H1 (cell line): Measurements from ENCODE around the gene ALLC. TPM values are rescaled to one million over a fixed set of nuclear protein-coding genes. Genes with fewer than 3 reads are reported as not detected.

Source experiments
- CTCF ChIA-PET: fragments of 300-600 bp; sonication (Branson Sonifier 250); formaldehyde crosslinking; loops from one replicate; lab custom pipeline; 2021; ENCODE audit not compliant: partially characterized antibody; lab: Charles Lee
- POLR2A ChIA-PET: fragments of 300-600 bp; sonication (Branson Sonifier 250); formaldehyde crosslinking; loops from one replicate; lab custom pipeline; 2021; ENCODE audit warnings: inconsistent platforms; ENCODE audit not compliant: partially characterized antibody; lab: Charles Lee
- DNase-seq, 2 experiments: peaks; one replicate each; pipeline versions ENCODE4 v3.0.0 to v3.0.0-alpha.2; 2010 to 2022; ENCODE audit warnings: low spot score in 2 of 2, low read depth in 1 of 2, mixed read lengths in 1 of 2
- FAIRE-seq: peaks from 2 replicates; lab custom pipeline; 2011; peaks lifted over from hg19 to GRCh38; lab: Jason Lieb, UNC
- H2AFZ ChIP-seq: 2 replicates; pipeline ENCODE4 v1.8.1; 2012; ENCODE audit warnings: low read length, inconsistent platforms
- H2AK5ac ChIP-seq: 2 replicates; pipeline ENCODE4 v1.6.1; 2013; ENCODE audit warnings: low read depth, low read length
- H2BK120ac ChIP-seq: replicated peaks from 2 replicates; pipeline ENCODE3; 2013; ENCODE audit warnings: low read depth, low read length, inconsistent platforms
- H2BK12ac ChIP-seq: 2 replicates; pipeline ENCODE4 v1.6.1; 2013; ENCODE audit warnings: low read depth, low read length
- H2BK15ac ChIP-seq: 2 replicates; pipeline ENCODE4 v1.6.1; 2013; ENCODE audit warnings: low read length
- H2BK20ac ChIP-seq: 2 replicates; pipeline ENCODE4 v1.6.1; 2013; ENCODE audit warnings: low read length
- H2BK5ac ChIP-seq: 2 replicates; pipeline ENCODE4 v1.6.1; 2013; ENCODE audit warnings: low read depth, low read length
- H3K14ac ChIP-seq: 2 replicates; pipeline ENCODE4 v1.6.1; 2013; ENCODE audit warnings: inconsistent platforms; ENCODE audit not compliant: insufficient read length
- H3K18ac ChIP-seq: 2 replicates; pipeline ENCODE4 v1.6.1; 2013; ENCODE audit warnings: low read length; ENCODE audit errors: extremely low read depth
- H3K23ac ChIP-seq: 2 replicates; pipeline ENCODE4 v1.6.1; 2013; ENCODE audit warnings: inconsistent platforms; ENCODE audit not compliant: insufficient read length
- H3K23me2 ChIP-seq: 2 replicates; pipeline ENCODE4 v1.6.1; 2013; ENCODE audit warnings: low read depth, low read length
- H3K27ac ChIP-seq: 2 replicates; pipeline ENCODE4 v1.6.1; 2011; ENCODE audit warnings: low read depth, low read length, inconsistent platforms
- H3K27me3 ChIP-seq, 4 experiments: replicated peaks in 1 of 4; 1 replicate in 1 of 4; 2 replicates in 3 of 4; pipeline versions ENCODE4 v1.6.1 to v1.8.1; 2011 to 2013; ENCODE audit warnings: low read length in 3 of 4, mild to moderate bottlenecking in 3 of 4, inconsistent platforms in 2 of 4, mixed read lengths in 2 of 4, moderate library complexity in 1 of 4; ENCODE audit not compliant: control insufficient read depth in 3 of 4, insufficient read depth in 3 of 4; ENCODE audit errors: extremely low read depth in 1 of 4
- H3K36me3 ChIP-seq, 4 experiments: 2 replicates each; pipeline versions ENCODE4 v1.6.1 to v1.8.1; 2011 to 2013; ENCODE audit warnings: mild to moderate bottlenecking in 4 of 4, low read length in 3 of 4, moderate library complexity in 2 of 4, control low read depth in 1 of 4, inconsistent platforms in 1 of 4; ENCODE audit not compliant: insufficient read depth in 4 of 4, control insufficient read depth in 2 of 4
- H3K4ac ChIP-seq: replicated peaks from 2 replicates; pipeline ENCODE3; 2013; ENCODE audit warnings: low read length, low read depth, mixed read lengths, inconsistent platforms; ENCODE audit not compliant: insufficient read length
- H3K4me1 ChIP-seq, 4 experiments: replicated peaks in 1 of 4; 1 replicate in 1 of 4; 2 replicates in 3 of 4; pipeline versions ENCODE4 v1.6.1 to v1.8.1; 2011 to 2013; ENCODE audit warnings: low read length in 3 of 4, inconsistent platforms in 2 of 4, mixed read lengths in 1 of 4; ENCODE audit not compliant: insufficient read depth in 4 of 4, control insufficient read depth in 3 of 4
- H3K4me2 ChIP-seq, 2 experiments: 2 replicates each; pipeline versions ENCODE4 v1.6.1 to v1.8.1; 2011 to 2013; ENCODE audit warnings: low read depth in 2 of 2, low read length in 2 of 2, control low read depth in 1 of 2, inconsistent platforms in 1 of 2, mild to moderate bottlenecking in 1 of 2; ENCODE audit not compliant: insufficient read depth in 1 of 2
- H3K4me3 ChIP-seq, 4 experiments: fragments of 200-600, 300-600 bp in 1 of 4; sonication (generic), shearing (Covaris generic), sonication (Bioruptor Twin) in 1 of 4; 2 replicates each; pipeline versions ENCODE4 v1.5.1 to v1.8.1; 2011 to 2016; ENCODE audit warnings: low read length in 4 of 4, low read depth in 3 of 4, control low read depth in 2 of 4, inconsistent platforms in 2 of 4, mild to moderate bottlenecking in 2 of 4, mixed read lengths in 1 of 4, moderate library complexity in 1 of 4; ENCODE audit not compliant: insufficient read depth in 2 of 4; ENCODE audit errors: extremely low read depth in 1 of 4
- H3K56ac ChIP-seq: replicated peaks from 2 replicates; pipeline ENCODE3; 2013; ENCODE audit warnings: low read depth, mild to moderate bottlenecking, mixed read lengths, low read length, inconsistent platforms; ENCODE audit not compliant: insufficient read length
- H3K79me1 ChIP-seq: 2 replicates; pipeline ENCODE4 v1.6.1; 2013; ENCODE audit warnings: low read depth, low read length, control low read depth
- H3K79me2 ChIP-seq, 2 experiments: 2 replicates each; pipeline versions ENCODE4 v1.6.1 to v1.8.1; 2012 to 2013; ENCODE audit warnings: low read length in 2 of 2, mild to moderate bottlenecking in 2 of 2, inconsistent platforms in 1 of 2; ENCODE audit not compliant: insufficient read depth in 2 of 2, control insufficient read depth in 1 of 2
- H3K9ac ChIP-seq, 4 experiments: replicated peaks in 1 of 4; 1 replicate in 1 of 4; 2 replicates in 3 of 4; pipeline versions ENCODE4 v1.6.1 to v1.8.1; 2011 to 2013; ENCODE audit warnings: low read depth in 3 of 4, low read length in 3 of 4, control low read depth in 2 of 4, mild to moderate bottlenecking in 2 of 4, moderate library complexity in 2 of 4, inconsistent platforms in 1 of 4; ENCODE audit errors: extremely low read depth in 1 of 4
- H3K9me3 ChIP-seq, 2 experiments: 2 replicates each; pipeline versions ENCODE4 v1.6.1 to v1.8.1; 2012 to 2013; ENCODE audit warnings: mild to moderate bottlenecking in 2 of 2, moderate library complexity in 2 of 2, control low read depth in 1 of 2, inconsistent platforms in 1 of 2, low read depth in 1 of 2, low read length in 1 of 2, mixed read lengths in 1 of 2; ENCODE audit not compliant: insufficient read depth in 2 of 2
- H4K20me1 ChIP-seq, 2 experiments: replicated peaks in 1 of 2; 2 replicates each; pipeline versions ENCODE3 to v1.8.1; 2011 to 2013; ENCODE audit warnings: inconsistent platforms in 2 of 2, low read length in 2 of 2, mild to moderate bottlenecking in 1 of 2; ENCODE audit not compliant: insufficient read depth in 2 of 2, control insufficient read depth in 1 of 2
- H4K5ac ChIP-seq: 2 replicates; pipeline ENCODE4 v1.6.1; 2013; ENCODE audit warnings: low read length, low read depth, mixed read lengths, inconsistent platforms; ENCODE audit not compliant: insufficient read length
- H4K8ac ChIP-seq: 2 replicates; pipeline ENCODE4 v1.8.0; 2013; ENCODE audit warnings: mild to moderate bottlenecking, moderate library complexity, low read length, inconsistent platforms; ENCODE audit not compliant: insufficient read depth; ENCODE audit errors: extremely low read depth
- H4K91ac ChIP-seq: replicated peaks from 2 replicates; pipeline ENCODE3; 2013; ENCODE audit warnings: low read length, mixed read lengths, inconsistent platforms; ENCODE audit not compliant: insufficient read length
- CBX8 ChIP-seq: fragments of 300-800, 300-1000 bp; sonication (generic); IDR thresholded peaks from 2 replicates; pipeline ENCODE4 v1.7.1; 2016; ENCODE audit warnings: low read depth, low read length, borderline replicate concordance
- FOSL1 ChIP-seq: IDR thresholded peaks from 2 replicates; pipeline ENCODE4 v1.6.1; 2011; ENCODE audit warnings: mild to moderate bottlenecking, low read depth, low read length, moderate library complexity; ENCODE audit not compliant: insufficient read depth
- GABPA ChIP-seq: IDR thresholded peaks from 2 replicates; pipeline ENCODE4 v1.6.1; 2011; ENCODE audit warnings: mild to moderate bottlenecking, low read length, moderate library complexity, borderline replicate concordance; ENCODE audit not compliant: insufficient read depth
- HDAC2 ChIP-seq, 2 experiments: fragments of 300-600 bp in 1 of 2; sonication (generic) in 1 of 2; IDR thresholded peaks; 2 replicates each; pipeline ENCODE4 v1.6.1; 2011 to 2012; ENCODE audit warnings: low read depth in 2 of 2, low read length in 2 of 2, mild to moderate bottlenecking in 2 of 2, moderate library complexity in 2 of 2, borderline replicate concordance in 1 of 2, inconsistent platforms in 1 of 2
- HDAC6 ChIP-seq: IDR thresholded peaks from one replicate; pipeline ENCODE4 v1.7.1; 2012; ENCODE audit warnings: low read depth, mild to moderate bottlenecking, inconsistent platforms, low read length, moderate library complexity
- JUN ChIP-seq: IDR thresholded peaks from 2 replicates; pipeline ENCODE4 v1.6.1; 2011; ENCODE audit warnings: low read depth, mild to moderate bottlenecking, improper control_type of control experiment, low read length
- SIX5 ChIP-seq: IDR thresholded peaks from 2 replicates; pipeline ENCODE4 v1.6.1; 2011; ENCODE audit warnings: mild to moderate bottlenecking, low read depth, low read length
- TEAD4 ChIP-seq: IDR thresholded peaks from 2 replicates; pipeline ENCODE4 v1.6.1; 2012; ENCODE audit warnings: low read depth, low read length, inconsistent platforms, mixed read lengths
- ZNF274 ChIP-seq: IDR thresholded peaks from 2 replicates; pipeline ENCODE4 v1.7.0; 2012; ENCODE audit warnings: low read length, borderline replicate concordance; ENCODE audit errors: extremely low read depth
- WGBS, 2 experiments: shearing (Covaris generic) in 1 of 2; methylation state at CpG; one replicate each; pipeline versions ENCODE4 v1.1.6 to v1.1.7; 2013 to 2015; ENCODE audit warnings: low lambda C conversion rate in 2 of 2, mixed read lengths in 2 of 2, inconsistent platforms in 1 of 2, low coverage in 1 of 2, missing lambda C conversion rate in 1 of 2; ENCODE audit not compliant: insufficient replicate concordance in 2 of 2, insufficient coverage in 1 of 2, insufficient read length in 1 of 2; ENCODE audit errors: extremely low coverage in 1 of 2, missing lambda C conversion rate in 1 of 2; 5-methylcytosine and 5-hydroxymethylcytosine counted together
- polyA plus RNA-seq, 7 experiments: library from polyadenylated mRNA; depleted of rRNA in 3 of 7; stranded (reverse) in 5 of 7; unstranded in 2 of 7; fragments of >200 nt in 5 of 7; fragments of 200-250 nt in 2 of 7; gene quantifications; 1 replicate in 5 of 7; 2 replicates in 1 of 7; 4 replicates in 1 of 7; pipeline versions ENCODE4 v1.2.1 to v1.2.3, GENCODE V29; 2011 to 2013; ENCODE audit warnings: missing spikeins in 2 of 7, mixed read lengths in 2 of 7
- total RNA-seq: library from RNA; stranded (reverse); fragmentation: NEBNext Ultra II Directional; extraction: Animal tissue kit (Norgen Biotek cat#: 25700); gene quantifications from 2 replicates; pipeline ENCODE4 v1.2.1, GENCODE V29; 2021

Gene ALLC
- total and polyA plus RNA-seq, 2 of the 8 experiments (the other 6 are each of a cell fraction or from before 2014, with no cell fraction given): not detected

DNA sequence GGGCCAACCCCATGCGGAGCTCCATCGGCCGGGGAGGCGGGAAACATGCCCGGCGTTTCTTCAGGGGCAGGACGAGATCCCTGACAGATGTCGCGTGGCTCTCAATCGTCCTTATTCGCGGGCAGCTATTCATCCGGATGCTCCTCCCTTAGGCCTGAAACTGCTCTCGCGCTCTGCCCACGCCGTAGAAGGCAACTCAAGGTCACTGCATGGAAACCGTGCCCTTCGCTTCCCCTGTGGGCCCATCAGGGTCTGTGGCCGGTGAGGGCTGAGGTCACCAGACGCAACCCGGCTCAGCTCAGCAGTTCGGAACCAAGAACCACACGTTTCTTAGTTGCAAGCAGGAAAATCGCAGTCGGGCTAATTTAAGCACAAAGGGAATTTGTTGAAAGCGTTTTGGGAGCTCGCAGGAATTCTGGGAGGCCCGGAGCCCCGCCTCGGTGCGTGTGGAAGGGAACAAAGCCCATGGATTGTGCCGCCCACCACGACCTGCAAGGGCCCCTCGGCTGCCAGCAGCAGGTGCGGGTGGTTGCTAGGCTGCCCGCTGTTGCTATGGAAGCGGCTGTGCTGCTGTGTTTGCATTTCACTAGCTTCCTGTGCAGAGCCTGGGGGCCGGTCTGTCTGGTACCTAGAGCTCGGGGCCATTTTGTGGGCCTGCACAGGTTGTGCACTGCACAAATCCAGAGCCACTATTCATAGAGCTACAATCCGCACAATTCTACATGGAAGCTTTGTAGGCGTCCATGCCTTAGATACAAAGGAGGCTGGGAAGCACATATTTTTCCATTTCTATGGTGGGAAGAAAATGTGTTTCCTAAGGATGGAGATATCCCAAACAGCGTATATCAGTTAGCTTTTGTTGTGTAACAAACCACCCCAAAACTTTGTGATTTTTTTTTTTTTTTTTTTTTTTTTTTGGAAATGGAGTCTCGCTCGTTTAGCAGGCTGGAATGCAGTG lies 6.0 kb upstream of the ALLC start:
- Histone ChIP-seq H3K79me2 (no peaks in the 10 kb centered on the region), H3K56ac (no peak overlapping the region), H4K91ac (peak overlapping the region; percentile 99), H2BK120ac (peak overlapping the region; percentile 29), H3K4me3 (peak overlapping the region; percentile 13 to 67 (median 60); a peak in 7 of 8 replicates), H3K4me1 (peaks cover 0 to 14% (median 11%) of the 10 kb centered on the region in 4 experiments; a peak in 6 of 7 replicates), H3K14ac (no peak overlapping the region), H3K23me2 (peaks cover 7% of the 10 kb centered on the region; the same call in 1 of the 2 replicates), H2BK15ac (peak overlapping the region; percentile 88; the same call in 1 of the 2 replicates), H3K27me3 (peaks cover 0 to 2% (median 0%) of the 10 kb centered on the region in 4 experiments; a peak in 1 of 7 replicates), H4K5ac (peak overlapping the region; percentile 25), H2AFZ (peak overlapping the region; percentile 65; the same call in 1 of the 2 replicates), H3K9ac (peak overlapping the region in 3 of 4 experiments; percentile 78 to 88 (median 86); a peak in 6 of 7 replicates), H3K79me1 (no peaks in the 10 kb centered on the region; the same call in 1 of the 2 replicates), H2AK5ac (peak overlapping the region; percentile 47; the same call in 1 of the 2 replicates), H3K4ac (peak overlapping the region; percentile 63), H4K8ac (peak overlapping the region; percentile 81; the same call in 1 of the 2 replicates), H4K20me1 (no peaks in the 10 kb centered on the region), H3K23ac (no peak overlapping the region), H2BK12ac (peak overlapping the region; percentile 96; the same call in 1 of the 2 replicates), H3K9me3 (no peaks in the 10 kb centered on the region; a peak in 1 of 4 replicates), H3K27ac (peak overlapping the region; percentile 85), H3K18ac (peak overlapping the region; percentile 99), H2BK5ac (peak overlapping the region; percentile 83; the same call in 1 of the 2 replicates), H2BK20ac (peak overlapping the region; percentile 93; the same call in 1 of the 2 replicates), H3K36me3 (no peaks in the 10 kb centered on the region), H3K4me2 (peak overlapping the region; percentile 64 to 97)
- DNase-seq: peak; percentile 70 to 88
- CTCF ChIA-PET: interaction anchor here (0.7 to 3.3 kb wide), 30 partner anchors 8 to 605 kb away, joined by 3 to 20 read pairs (median 4); no protein-coding TSS in a partner anchor
- peak; percentile 48 for FAIRE-seq
- 16% methylated on average over 45 of the region's 45 CpGs; no CpG with 5 or more reads in 1 of the 2 experiments for WGBS, 2 experiments
- POLR2A ChIA-PET: interaction anchor here (0.8 to 4.6 kb wide), 18 partner anchors 9 to 349 kb away, joined by 3 to 34 read pairs (median 6); partner anchors contain the start of genes COLEC11, RNASEH1 and RPS7
- TF ChIP-seq HDAC6: no peak
- no peak for TF ChIP-seq HDAC2 (IDR thresholded peaks at IDR 0.05; ENCODE audit: borderline replicate concordance in 1 of 2, low read depth in 2 of 2, low read length in 2 of 2)
- no peak for TF ChIP-seq CBX8
- TF ChIP-seq JUN: no peak
- TF ChIP-seq GABPA: no peak
- 0 out of 2 replicates have a peak, but pooled peaks have one; percentile 14 for TF ChIP-seq TEAD4
- TF ChIP-seq ZNF274: no peak
- no peak for TF ChIP-seq SIX5
- TF ChIP-seq FOSL1: no peak
